ENCODE measurements around the gene FBXW8. TPM values are rescaled to one million over a fixed set of nuclear protein-coding genes. Genes with fewer than 3 reads are reported as not detected.

The FBXW8 gene, protein sequence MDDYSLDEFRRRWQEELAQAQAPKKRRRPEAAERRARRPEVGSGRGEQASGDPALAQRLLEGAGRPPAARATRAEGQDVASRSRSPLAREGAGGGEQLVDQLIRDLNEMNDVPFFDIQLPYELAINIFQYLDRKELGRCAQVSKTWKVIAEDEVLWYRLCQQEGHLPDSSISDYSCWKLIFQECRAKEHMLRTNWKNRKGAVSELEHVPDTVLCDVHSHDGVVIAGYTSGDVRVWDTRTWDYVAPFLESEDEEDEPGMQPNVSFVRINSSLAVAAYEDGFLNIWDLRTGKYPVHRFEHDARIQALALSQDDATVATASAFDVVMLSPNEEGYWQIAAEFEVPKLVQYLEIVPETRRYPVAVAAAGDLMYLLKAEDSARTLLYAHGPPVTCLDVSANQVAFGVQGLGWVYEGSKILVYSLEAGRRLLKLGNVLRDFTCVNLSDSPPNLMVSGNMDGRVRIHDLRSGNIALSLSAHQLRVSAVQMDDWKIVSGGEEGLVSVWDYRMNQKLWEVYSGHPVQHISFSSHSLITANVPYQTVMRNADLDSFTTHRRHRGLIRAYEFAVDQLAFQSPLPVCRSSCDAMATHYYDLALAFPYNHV
- total RNA-seq (1 to 10 TPM; 6.4 to 7.1 TPM), polyA plus RNA-seq (1 to 10 TPM; 1.9 to 3.4 TPM)

DNA sequence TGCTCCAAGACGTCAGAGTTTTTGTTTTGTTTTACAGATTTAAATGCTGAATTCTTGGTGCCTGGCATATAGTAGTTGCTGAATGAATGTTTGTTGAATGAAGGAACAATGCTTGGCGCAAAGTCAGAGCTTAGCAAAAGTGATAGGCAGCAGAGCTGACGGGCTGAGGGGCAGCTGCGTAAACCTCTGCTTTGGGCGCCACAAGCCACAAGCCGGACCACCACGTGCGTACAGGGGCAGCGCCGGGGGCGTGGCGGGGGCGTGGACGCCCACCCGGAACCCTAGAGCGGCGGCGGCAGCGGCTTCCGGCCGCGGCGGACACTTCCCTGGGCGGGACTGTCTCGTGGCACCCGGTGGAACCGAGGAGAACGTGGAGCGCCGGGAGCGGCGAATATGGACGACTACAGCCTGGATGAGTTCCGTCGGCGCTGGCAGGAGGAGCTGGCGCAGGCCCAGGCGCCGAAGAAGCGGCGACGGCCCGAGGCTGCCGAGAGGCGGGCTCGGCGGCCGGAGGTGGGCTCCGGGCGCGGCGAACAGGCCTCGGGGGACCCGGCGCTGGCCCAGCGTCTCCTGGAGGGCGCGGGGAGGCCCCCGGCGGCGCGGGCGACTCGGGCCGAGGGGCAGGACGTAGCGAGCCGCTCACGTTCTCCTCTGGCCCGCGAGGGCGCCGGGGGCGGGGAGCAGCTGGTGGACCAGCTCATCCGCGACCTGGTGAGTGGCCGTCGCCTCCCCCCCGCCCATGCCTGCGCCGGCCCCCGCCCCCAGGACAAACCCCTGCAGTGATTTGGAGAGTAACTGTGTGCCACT, at the start of gene FBXW8:
Gene FBXW8 (plus strand): TSS at position 306 of the 807 bp plus-strand sequence. CDS start 88 bp downstream, at position 394.
- H3K36me3 ChIP-seq (ENCODE audit: control insufficient read depth in 4 of 4, insufficient read depth in 3 of 4, low read depth in 1 of 4, low read length in 3 of 4) = no peaks in the 10 kb centered on the region
- DNase-seq (ENCODE audit: low spot score) = peak; percentile 71
- H3K9ac ChIP-seq (ENCODE audit: low read depth in 1 of 2, low read length in 2 of 2) = peak within 1 kb of the TSS in 1 of 2 donors; percentile 1
- no peaks in the 10 kb centered on the region for H3K9me3 ChIP-seq (ENCODE audit: control insufficient read depth in 4 of 4, low read length in 3 of 4)
- H3K4me3 ChIP-seq (ENCODE audit: low read depth in 1 of 3, low read length in 3 of 3) = peak within 1 kb of the TSS; percentile 69 to 91 (median 78)
- H3K4me1 ChIP-seq (ENCODE audit: control insufficient read depth in 4 of 4, insufficient read depth in 4 of 4, low read length in 3 of 4) = peaks cover 4 to 10% (median 9%) of the 10 kb centered on the region in 4 donors
- WGBS = under 1% methylated on average over 82 of the region's 82 CpGs
- TF ChIP-seq, protein P1, sequence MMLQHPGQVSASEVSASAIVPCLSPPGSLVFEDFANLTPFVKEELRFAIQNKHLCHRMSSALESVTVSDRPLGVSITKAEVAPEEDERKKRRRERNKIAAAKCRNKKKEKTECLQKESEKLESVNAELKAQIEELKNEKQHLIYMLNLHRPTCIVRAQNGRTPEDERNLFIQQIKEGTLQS (IDR thresholded peaks at IDR 0.05) = no peak
- TF ChIP-seq, protein P2, sequence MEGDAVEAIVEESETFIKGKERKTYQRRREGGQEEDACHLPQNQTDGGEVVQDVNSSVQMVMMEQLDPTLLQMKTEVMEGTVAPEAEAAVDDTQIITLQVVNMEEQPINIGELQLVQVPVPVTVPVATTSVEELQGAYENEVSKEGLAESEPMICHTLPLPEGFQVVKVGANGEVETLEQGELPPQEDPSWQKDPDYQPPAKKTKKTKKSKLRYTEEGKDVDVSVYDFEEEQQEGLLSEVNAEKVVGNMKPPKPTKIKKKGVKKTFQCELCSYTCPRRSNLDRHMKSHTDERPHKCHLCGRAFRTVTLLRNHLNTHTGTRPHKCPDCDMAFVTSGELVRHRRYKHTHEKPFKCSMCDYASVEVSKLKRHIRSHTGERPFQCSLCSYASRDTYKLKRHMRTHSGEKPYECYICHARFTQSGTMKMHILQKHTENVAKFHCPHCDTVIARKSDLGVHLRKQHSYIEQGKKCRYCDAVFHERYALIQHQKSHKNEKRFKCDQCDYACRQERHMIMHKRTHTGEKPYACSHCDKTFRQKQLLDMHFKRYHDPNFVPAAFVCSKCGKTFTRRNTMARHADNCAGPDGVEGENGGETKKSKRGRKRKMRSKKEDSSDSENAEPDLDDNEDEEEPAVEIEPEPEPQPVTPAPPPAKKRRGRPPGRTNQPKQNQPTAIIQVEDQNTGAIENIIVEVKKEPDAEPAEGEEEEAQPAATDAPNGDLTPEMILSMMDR (IDR thresholded peaks at IDR 0.05; ENCODE audit: low read depth, low read length, missing input control) = no peak
- TF ChIP-seq, protein P3, sequence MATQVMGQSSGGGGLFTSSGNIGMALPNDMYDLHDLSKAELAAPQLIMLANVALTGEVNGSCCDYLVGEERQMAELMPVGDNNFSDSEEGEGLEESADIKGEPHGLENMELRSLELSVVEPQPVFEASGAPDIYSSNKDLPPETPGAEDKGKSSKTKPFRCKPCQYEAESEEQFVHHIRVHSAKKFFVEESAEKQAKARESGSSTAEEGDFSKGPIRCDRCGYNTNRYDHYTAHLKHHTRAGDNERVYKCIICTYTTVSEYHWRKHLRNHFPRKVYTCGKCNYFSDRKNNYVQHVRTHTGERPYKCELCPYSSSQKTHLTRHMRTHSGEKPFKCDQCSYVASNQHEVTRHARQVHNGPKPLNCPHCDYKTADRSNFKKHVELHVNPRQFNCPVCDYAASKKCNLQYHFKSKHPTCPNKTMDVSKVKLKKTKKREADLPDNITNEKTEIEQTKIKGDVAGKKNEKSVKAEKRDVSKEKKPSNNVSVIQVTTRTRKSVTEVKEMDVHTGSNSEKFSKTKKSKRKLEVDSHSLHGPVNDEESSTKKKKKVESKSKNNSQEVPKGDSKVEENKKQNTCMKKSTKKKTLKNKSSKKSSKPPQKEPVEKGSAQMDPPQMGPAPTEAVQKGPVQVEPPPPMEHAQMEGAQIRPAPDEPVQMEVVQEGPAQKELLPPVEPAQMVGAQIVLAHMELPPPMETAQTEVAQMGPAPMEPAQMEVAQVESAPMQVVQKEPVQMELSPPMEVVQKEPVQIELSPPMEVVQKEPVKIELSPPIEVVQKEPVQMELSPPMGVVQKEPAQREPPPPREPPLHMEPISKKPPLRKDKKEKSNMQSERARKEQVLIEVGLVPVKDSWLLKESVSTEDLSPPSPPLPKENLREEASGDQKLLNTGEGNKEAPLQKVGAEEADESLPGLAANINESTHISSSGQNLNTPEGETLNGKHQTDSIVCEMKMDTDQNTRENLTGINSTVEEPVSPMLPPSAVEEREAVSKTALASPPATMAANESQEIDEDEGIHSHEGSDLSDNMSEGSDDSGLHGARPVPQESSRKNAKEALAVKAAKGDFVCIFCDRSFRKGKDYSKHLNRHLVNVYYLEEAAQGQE (IDR thresholded peaks at IDR 0.05) = no peak
- TF ChIP-seq YY1 (IDR thresholded peaks at IDR 0.05) (peak; percentile 30), GABPA (IDR thresholded peaks at IDR 0.05 in 1 of 2, conservative IDR thresholded peaks at IDR 0.05 in 1 of 2) (peak; percentile 70 to 91), HNF4G (IDR thresholded peaks at IDR 0.05) (no peak), EGR1 (IDR thresholded peaks at IDR 0.05; ENCODE audit: low read depth in 2 of 2) (peak in 1 of 2 donors; percentile 25), JUND (IDR thresholded peaks at IDR 0.05) (no peak), TAF1 (conservative IDR thresholded peaks at IDR 0.05) (no peak), HNF4A (conservative IDR thresholded peaks at IDR 0.05) (no peak), FOXA2 (IDR thresholded peaks at IDR 0.05) (no peak), FOXA1 (IDR thresholded peaks at IDR 0.05) (no peak), NR2F2 (IDR thresholded peaks at IDR 0.05) (no peak), RXRA (IDR thresholded peaks at IDR 0.05) (no peak), SP1 (IDR thresholded peaks at IDR 0.05) (no peak), RAD21 (IDR thresholded peaks at IDR 0.05) (peak in 1 of 2 donors; percentile 32)
- TF ChIP-seq, protein P4, sequence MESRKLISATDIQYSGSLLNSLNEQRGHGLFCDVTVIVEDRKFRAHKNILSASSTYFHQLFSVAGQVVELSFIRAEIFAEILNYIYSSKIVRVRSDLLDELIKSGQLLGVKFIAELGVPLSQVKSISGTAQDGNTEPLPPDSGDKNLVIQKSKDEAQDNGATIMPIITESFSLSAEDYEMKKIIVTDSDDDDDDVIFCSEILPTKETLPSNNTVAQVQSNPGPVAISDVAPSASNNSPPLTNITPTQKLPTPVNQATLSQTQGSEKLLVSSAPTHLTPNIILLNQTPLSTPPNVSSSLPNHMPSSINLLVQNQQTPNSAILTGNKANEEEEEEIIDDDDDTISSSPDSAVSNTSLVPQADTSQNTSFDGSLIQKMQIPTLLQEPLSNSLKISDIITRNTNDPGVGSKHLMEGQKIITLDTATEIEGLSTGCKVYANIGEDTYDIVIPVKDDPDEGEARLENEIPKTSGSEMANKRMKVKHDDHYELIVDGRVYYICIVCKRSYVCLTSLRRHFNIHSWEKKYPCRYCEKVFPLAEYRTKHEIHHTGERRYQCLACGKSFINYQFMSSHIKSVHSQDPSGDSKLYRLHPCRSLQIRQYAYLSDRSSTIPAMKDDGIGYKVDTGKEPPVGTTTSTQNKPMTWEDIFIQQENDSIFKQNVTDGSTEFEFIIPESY (IDR thresholded peaks at IDR 0.05) = no peak
- TF ChIP-seq, protein P5, sequence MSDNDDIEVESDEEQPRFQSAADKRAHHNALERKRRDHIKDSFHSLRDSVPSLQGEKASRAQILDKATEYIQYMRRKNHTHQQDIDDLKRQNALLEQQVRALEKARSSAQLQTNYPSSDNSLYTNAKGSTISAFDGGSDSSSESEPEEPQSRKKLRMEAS (IDR thresholded peaks at IDR 0.05) = no peak
- H3K27ac ChIP-seq (ENCODE audit: low read depth in 1 of 2, low read length in 2 of 2) = peak within 1 kb of the TSS; percentile 47 to 51
- H3K27me3 ChIP-seq (ENCODE audit: control insufficient read depth in 4 of 4, insufficient read depth in 4 of 4, low read length in 3 of 4) = no peaks in the 10 kb centered on the region

Data from liver (tissue), 9 donors.